GM21786 (cell line): ENCODE results near the gene TNIK.
"Not testable (repeated sequence)": the region's sequence is repeated elsewhere in the genome, so short reads cannot be mapped to it uniquely, and the experiment has no call there.

Experiments
- ATAC-seq: cut with Tn5 transposase; IDR thresholded peaks from one replicate; pipeline ENCODE4 v1.9.1; 2021; ENCODE audit not compliant: unreplicated experiment

The TNIK gene

GRCh38 chr3:171266034-171266739 is 194.0 kb downstream of the TNIK start:
- no peak for ATAC-seq

DNA sequence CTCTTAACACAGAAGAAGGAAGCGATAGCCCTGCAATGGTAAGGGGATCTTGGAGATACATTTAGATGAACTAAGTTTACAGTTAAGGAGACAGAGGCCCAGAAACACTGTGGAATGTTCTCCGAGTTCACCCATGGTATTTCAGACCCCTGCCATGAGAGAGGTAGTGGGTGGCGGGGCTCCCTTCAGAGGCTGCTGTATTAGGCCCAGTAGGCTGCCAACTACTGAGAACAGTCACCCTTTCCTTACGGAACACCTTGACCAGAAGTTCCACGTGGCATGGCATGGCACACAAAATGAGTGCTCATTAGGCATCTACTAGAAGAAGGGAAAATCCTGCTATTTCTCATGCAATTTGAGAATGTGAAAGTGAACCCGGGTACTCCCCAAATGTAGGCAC is 195.4 kb downstream of the TNIK start:
- no peak for ATAC-seq

GRCh38 chr3:171262431-171262830 is 197.8 kb downstream of the TNIK start:
- ATAC-seq = no peak

GRCh38 chr3:171261487-171261886 is 198.7 kb downstream of the TNIK start:
- no peak for ATAC-seq

DNA sequence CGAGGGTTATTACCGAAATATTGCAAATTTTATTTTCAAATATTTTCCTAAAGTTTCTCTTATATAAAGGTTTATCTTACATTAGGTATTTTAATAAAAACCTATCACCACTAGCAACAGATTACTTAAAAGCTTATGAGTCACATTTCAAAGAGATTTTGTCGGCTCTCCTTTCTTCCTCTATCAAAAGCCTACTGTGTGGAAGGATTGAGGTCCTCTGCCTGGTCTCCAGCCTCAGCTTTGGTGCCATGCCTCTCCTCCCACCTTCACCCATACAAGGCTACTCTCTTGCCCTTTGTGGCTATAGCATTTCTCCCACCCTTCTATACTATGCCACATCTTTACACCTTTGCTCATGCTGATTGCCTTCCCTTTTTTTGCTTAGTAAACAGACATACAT is 199.3 kb downstream of the TNIK start:
- no peak for ATAC-seq

DNA sequence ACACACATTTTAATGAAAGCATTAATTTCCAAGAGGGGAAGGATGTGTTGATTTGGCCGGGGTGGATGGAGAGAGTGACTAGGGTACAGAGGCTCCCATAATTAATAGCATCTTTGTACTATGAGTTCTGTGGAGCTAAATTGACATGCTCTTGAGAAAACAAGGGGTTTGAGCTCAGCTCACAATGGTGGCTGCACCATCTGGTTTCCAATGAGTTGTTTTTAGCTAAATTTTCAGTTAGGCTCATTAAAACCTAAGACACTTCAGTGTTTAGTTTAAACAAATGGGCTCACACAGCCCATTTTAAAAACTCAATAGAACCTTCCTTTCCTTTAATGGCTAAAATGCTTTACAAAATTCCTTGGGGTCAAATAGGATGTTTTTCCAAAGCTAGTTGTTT is 199.7 kb downstream of the TNIK start:
- ATAC-seq = no peak

GRCh38 chr3:171258316-171258715 is 201.9 kb downstream of the TNIK start:
- ATAC-seq = no peak

DNA sequence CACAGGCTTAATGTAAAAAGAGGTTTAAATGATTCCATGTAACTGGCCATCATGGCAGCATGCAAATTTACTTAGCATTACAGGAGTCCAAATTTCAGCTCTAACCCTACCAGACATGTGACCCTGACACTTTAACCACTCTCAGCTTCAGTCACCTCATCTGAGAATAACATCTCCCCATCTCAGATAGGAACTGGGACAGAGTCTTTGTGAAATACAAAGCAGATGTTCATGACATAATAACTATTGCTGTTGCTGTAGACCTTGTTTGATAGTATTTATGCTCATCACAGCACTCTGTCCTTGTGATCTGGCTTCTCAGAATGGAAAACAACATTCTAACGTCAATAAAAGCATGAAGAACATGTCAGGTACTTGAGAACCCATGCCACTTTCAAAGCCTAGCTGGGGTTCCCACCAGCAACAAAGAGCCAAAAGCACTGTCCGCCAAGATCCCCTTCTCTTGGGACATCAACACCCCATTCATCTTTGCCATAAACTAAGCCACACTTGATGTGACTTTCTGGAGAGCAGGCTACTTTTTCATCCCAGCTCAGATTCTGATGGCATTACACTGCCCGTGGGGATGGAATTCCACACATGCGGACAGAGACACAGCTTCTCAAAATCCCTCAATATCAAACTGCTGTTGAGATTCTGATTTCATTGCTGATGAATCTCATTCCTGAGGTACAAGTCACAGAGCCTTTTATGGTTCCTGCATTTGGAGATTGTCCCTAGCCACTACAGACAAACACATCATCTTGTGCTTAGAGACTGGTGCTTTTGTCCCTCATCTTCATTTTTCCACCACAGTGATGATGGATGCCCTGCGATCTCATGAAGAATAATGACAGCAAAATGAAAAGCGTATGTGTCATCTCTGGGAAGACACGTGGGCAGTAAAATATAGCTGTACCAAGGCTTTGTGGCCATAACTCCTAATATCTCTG is 202.7 kb downstream of the TNIK start:
- peak; percentile 59 for ATAC-seq

- ATAC-seq = no peak
Observed at GRCh38 chr3:171256445-171257250, 203.6 kb downstream of the TNIK start.

DNA sequence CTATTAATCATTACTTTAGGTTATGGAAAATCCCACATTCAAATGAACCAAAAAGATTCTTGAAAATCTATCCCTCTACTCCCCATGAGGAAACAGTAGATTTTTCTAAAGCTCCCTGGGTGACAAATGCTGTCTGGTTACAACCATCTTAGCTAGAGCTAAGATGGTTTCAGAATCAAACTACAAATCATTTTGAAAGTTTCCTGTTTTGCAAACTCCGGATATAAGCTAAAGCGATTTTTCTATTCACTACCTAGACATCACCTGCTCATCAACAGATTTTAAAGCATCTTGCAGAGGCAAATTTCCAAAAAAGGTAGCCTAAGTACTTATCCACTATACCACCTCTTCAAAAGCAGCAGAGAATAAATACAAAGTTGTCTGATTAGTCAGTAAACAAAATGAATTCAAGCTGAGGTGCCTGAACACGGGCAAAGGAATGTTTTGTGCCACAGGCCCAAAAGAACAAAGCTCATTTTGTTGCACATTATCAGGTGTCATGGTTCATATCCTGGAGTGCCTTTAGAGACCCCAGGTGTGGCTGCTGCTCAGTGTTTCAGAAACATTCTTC is 204.9 kb downstream of the TNIK start:
- peak; percentile 55 for ATAC-seq

DNA sequence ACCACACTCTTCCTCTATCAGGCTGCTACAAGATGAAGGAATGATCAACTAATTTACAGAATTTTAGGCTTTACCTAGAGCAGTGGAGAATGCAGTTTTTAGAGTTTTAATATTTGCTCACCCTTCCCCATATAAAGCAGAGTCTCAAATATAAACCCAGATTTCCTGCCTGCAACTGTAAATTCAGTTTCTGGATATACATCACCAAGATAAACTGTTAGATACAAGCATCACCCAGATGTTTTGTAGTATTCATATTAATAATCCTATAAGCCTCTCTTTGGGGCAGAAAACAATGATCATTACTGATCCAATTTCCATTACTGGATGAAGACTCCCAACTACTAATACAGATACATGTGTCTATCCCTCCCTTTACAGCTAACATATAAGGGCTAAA is 205.9 kb downstream of the TNIK start:
- no peak for ATAC-seq

DNA sequence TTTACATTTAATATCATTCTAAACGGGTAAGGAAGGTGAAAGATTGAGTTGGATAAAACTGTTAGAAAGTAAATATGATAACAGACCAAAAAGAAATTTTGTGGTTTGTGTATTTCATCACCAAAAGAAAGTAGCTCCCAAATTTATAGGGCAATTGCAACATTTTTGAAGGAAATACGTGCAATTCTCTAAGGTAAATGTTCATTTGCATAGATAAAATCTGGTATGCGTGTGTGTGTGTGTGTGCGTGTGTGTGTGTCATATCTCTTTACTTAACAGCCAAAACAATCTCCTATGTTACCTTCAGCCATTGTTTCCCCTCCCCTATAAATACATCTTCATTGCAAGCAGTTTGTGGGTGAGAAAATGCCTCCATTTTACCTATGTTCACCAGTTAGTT is 208.4 kb downstream of the TNIK start:
- ATAC-seq = no peak

DNA sequence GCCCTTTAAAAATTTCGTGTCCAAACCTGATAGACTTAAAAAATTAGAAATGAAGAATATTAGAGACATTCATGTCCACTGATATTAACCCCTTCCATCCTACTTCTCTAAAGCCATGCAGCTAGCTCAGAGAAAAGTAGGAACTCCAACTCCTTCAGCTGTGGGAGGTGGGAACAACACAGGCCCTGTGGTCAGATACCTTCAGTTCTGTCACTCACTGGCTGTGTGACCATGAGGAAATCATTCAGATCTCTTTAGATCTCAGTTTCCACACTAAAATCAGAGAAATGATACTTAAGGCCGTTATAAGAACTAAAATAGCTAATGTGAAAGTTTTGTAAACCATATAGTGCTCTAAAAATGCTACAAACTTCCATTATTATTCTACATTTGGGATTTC is 209.8 kb downstream of the TNIK start:
- no peak for ATAC-seq

- peak; percentile 3 for ATAC-seq
Observed at GRCh38 chr3:171249245-171249644, 211.0 kb downstream of the TNIK start.

DNA sequence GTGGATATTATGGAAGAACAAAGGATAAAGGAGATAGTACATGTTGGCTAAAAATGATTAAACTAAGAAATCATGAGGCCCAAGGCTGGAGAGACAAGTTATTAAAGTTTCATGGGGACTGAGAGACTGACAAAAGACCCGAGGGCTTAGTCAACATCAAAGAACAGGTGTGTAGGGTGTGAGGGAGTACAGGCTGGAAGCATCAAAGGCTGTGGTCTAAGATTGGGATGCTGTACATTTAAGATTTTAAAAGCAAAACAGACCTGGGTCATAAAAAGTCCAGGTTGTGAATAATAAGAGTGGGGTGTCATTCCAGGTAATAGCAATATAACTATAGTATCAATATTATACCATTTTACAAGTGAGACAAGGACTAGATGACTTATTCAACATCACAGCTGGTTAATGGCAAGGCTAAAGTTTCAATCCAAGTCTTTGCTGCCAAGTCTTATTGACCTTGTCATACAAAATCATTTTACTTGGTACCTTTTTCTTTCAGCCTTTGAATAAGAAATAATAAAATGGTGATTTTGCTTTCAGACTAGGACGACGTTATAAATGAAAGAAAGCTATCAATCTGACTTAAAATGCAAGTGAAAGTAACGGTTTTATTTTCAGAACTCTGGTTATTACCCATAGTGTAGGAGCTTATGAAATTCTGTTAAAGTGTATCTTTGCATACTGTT is 211.6 kb downstream of the TNIK start:
- ATAC-seq = peak; percentile 78

DNA sequence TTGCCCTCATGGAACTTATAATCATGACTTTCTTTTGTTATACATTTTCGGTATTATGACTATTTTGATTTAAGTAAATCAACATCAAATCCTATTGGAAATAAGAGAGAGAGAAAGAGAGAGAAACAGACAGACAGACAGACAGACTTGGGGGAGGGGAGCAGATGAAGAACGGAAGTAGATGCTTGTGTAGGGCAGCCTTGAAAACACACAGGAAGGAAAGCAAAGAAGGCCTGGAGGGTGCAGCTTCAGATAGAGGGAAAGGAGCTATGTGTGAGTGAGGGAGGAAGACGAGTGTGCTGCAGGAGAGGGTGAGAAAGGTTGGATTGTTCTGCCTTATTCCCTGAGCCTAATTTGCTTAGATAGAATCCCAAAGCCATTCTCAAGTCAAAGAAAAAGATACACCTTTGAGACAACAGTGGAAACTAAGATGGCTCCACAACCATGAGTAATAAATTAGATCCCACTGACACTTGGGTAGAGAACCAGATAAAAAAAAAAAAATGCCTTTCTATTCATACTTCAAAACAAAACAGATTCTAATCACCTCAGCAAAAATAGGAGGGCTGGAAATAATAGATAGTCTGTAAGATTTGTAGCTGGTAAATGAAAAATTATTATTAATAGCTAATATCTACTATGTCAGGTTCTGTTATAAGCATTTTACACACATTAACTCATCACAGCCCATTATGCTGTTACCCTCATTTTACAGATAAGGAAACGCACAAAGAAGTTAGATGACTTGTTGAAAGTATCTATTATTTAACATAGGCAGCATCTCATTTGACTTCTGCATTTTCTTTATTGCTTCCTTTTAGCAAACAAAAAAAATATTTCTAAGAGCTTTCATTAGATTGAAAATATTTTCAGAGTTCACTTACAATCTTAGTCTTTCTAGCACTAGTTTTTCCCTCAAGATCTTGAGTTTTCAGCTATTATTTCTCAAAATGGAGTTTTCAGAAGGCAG is 214.1 kb downstream of the TNIK start:
- ATAC-seq = no peak

DNA sequence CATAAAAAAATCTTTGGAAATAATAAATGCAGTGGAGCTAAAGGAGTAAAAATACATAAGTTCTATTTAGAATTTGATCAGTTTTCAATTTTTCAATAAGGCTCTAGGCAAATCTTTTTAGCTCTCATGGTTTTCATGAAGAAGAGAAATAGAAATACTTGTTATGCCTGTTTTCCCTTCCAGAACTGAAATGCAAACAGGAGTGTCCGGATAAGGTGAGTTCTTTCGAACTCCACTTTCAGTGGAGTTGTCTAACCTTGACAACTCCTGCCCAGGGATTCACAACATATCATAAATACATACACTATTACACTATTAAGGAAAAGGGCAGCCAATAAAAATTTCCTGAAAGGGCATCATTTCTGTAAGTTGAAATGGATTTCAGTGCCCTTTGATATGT is 217.3 kb downstream of the TNIK start:
- no peak for ATAC-seq

GRCh38 chr3:171242170-171242569 is 218.0 kb downstream of the TNIK start:
- ATAC-seq = no peak

DNA sequence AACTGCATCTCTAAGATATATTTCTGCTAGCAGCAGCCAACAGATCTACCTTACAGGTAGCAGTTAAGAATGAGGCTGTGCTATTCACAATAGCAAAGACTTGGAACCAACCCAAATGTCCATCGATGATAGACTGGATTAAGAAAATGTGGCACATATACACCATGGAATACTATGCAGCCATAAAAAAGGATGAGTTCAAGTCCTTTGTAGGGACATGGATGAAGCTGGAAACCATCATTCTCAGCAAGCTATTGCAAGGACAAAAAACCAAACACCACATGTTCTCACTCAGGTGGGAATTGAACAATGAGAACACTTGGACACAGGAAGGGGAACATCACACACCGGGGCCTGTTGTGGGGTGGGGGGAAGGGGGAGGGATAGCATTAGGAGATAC is 218.6 kb downstream of the TNIK start:
- ATAC-seq = not testable (repeated sequence)
